SU-DHL-6 (cell line): ENCODE results near the gene SAG.

Source experiments
- CTCF ChIP-seq: fragments of 200-600 bp; sonication (generic); IDR thresholded peaks from one replicate; pipeline ENCODE4 v1.5.1; 2017; ENCODE audit warnings: antibody characterized with exemption, mild to moderate bottlenecking, low read length, moderate library complexity; ENCODE audit not compliant: insufficient read depth, poor library complexity, severe bottlenecking
- EZH2phosphoT487 ChIP-seq: fragments of 200-600 bp; sonication (generic), shearing (Covaris generic); conservative IDR thresholded peaks from 2 replicates; pipeline ENCODE4 v1.6.1; 2018; ENCODE audit warnings: mild to moderate bottlenecking, antibody characterized with exemption, low read length, moderate library complexity, mixed read lengths

GRCh38 chr2:233385489-233386044 is 78.0 kb downstream of the SAG start:
- TF ChIP-seq CTCF (no peak), EZH2phosphoT487 (no peak)
